Measurements from ENCODE around the gene PAQR9. TPM values are rescaled to one million over a fixed set of nuclear protein-coding genes. Genes with fewer than 3 reads are reported as not detected.
"Not testable (repeated sequence)": the region's sequence is repeated elsewhere in the genome, so short reads cannot be mapped to it uniquely, and the experiment has no call there.

Gene PAQR9
- not detected for total RNA-seq

- ChIA-PET CTCF (no interaction called here), POLR2A (interaction anchor here (0.6 kb wide), 1 partner anchor 332 kb away, joined by 3 read pairs; no protein-coding TSS in a partner anchor)
These were observed at the start of gene PAQR9 for GRCh38 chr3:142963516-142964448. TSS of gene PAQR9 (minus strand) at chr3:142963674. CDS start at chr3:142963336, 338 bp downstream.

GRCh38 chr3:143011705-143012104, 48.2 kb upstream of the PAQR9 start:
- ChIA-PET CTCF (interaction anchor here (0.6 kb wide), 1 partner anchor 419 kb away, joined by 3 read pairs; no protein-coding TSS in a partner anchor), POLR2A (no interaction called here)

GRCh38 chr3:143010024-143010423, 46.5 kb upstream of the PAQR9 start:
- CTCF ChIA-PET: interaction anchor here (1.7 kb wide), 1 partner anchor 8 kb away, joined by 6 read pairs; the partner anchor contains the start of gene U2SURP
- POLR2A ChIA-PET: no interaction called here

GRCh38 chr3:143004823-143005222, 41.3 kb upstream of the PAQR9 start:
- POLR2A ChIA-PET: interaction anchor here (0.7 kb wide), 1 partner anchor 506 kb away, joined by 8 read pairs; no protein-coding TSS in a partner anchor
- CTCF ChIA-PET: interaction anchor here (0.7 to 1.0 kb wide), 2 partner anchors 8 to 259 kb away, joined by 3 read pairs; no protein-coding TSS in a partner anchor

- ChIA-PET CTCF (interaction anchor here (0.7 to 0.8 kb wide), 2 partner anchors 8 to 37 kb away, joined by 3 to 6 read pairs; no protein-coding TSS in a partner anchor), POLR2A (interaction anchor here (2.5 kb wide), 1 partner anchor 424 kb away, joined by 15 read pairs; the partner anchor contains the start of gene ATR)
These were observed 39.3 kb upstream of the PAQR9 start for GRCh38 chr3:143002727-143003126.

- ChIA-PET POLR2A (interaction anchor here (0.7 to 2.5 kb wide), 4 partner anchors 15 to 732 kb away, joined by 3 to 15 read pairs (median 5); partner anchors contain the start of gene ATR), CTCF (interaction anchor here (1.5 kb wide), 1 partner anchor 8 kb away, joined by 6 read pairs; no protein-coding TSS in a partner anchor)
These were observed 38.7 kb upstream of the PAQR9 start for GRCh38 chr3:143002083-143002712.

GRCh38 chr3:143001369-143002082, 38.1 kb upstream of the PAQR9 start, which contains the start of gene U2SURP:
TSS of gene U2SURP (plus strand) at chr3:143001570. CDS start at chr3:143001629, 59 bp downstream.
- CTCF ChIA-PET: interaction anchor here (1.0 to 1.5 kb wide), 2 partner anchors 9 to 1263 kb away, joined by 6 to 7 read pairs; partner anchors contain the start of gene RNF7
- POLR2A ChIA-PET: interaction anchor here (0.6 to 2.5 kb wide), 7 partner anchors 16 to 970 kb away, joined by 3 to 15 read pairs (median 4); partner anchors contain the start of genes ATR and DIPK2A

- ChIA-PET POLR2A (interaction anchor here (0.6 to 2.5 kb wide), 6 partner anchors 16 to 970 kb away, joined by 3 to 15 read pairs (median 4); partner anchors contain the start of genes ATR and DIPK2A), CTCF (interaction anchor here (1.0 to 1.5 kb wide), 2 partner anchors 9 to 1263 kb away, joined by 6 to 7 read pairs; partner anchors contain the start of gene RNF7)
These were observed 37.5 kb upstream of the PAQR9 start for GRCh38 chr3:143001034-143001368.

- ChIA-PET POLR2A (interaction anchor here (0.6 to 2.5 kb wide), 6 partner anchors 17 to 971 kb away, joined by 3 to 15 read pairs (median 4); partner anchors contain the start of genes ATR and DIPK2A), CTCF (interaction anchor here (1.0 kb wide), 1 partner anchor 1262 kb away, joined by 7 read pairs; the partner anchor contains the start of gene RNF7)
These were observed 37.1 kb upstream of the PAQR9 start for GRCh38 chr3:143000528-143000927.

- CTCF ChIA-PET: no interaction called here
- POLR2A ChIA-PET: no interaction called here
These were observed 36.4 kb upstream of the PAQR9 start for GRCh38 chr3:142999881-143000280.

GRCh38 chr3:142998439-142998838, 35.0 kb upstream of the PAQR9 start:
- ChIA-PET POLR2A (no interaction called here), CTCF (interaction anchor here (2.5 kb wide), 1 partner anchor 170 kb away, joined by 9 read pairs; no protein-coding TSS in a partner anchor)

GRCh38 chr3:142997330-142997729, 33.9 kb upstream of the PAQR9 start:
- ChIA-PET POLR2A (no interaction called here), CTCF (interaction anchor here (1.0 to 2.5 kb wide), 2 partner anchors 17 to 169 kb away, joined by 4 to 9 read pairs; no protein-coding TSS in a partner anchor)

GRCh38 chr3:142993958-142994442, 30.5 kb upstream of the PAQR9 start:
- POLR2A ChIA-PET: no interaction called here
- CTCF ChIA-PET: interaction anchor here (0.6 to 1.4 kb wide), 3 partner anchors 9 to 449 kb away, joined by 3 read pairs; no protein-coding TSS in a partner anchor

- ChIA-PET POLR2A (no interaction called here), CTCF (no interaction called here)
These were observed 28.8 kb upstream of the PAQR9 start for GRCh38 chr3:142992323-142992722.

GRCh38 chr3:142990721-142991120, 27.2 kb upstream of the PAQR9 start:
- CTCF ChIA-PET: interaction anchor here (2.4 kb wide), 1 partner anchor 162 kb away, joined by 10 read pairs; no protein-coding TSS in a partner anchor
- POLR2A ChIA-PET: no interaction called here

GRCh38 chr3:142988826-142989225, 25.4 kb upstream of the PAQR9 start:
- POLR2A ChIA-PET, CTCF ChIA-PET: not testable (repeated sequence)

- CTCF ChIA-PET: interaction anchor here (1.4 to 1.7 kb wide), 2 partner anchors 57 to 155 kb away, joined by 4 read pairs; no protein-coding TSS in a partner anchor
- POLR2A ChIA-PET: not testable (repeated sequence)
These were observed 24.7 kb upstream of the PAQR9 start for GRCh38 chr3:142988221-142988620.

- ChIA-PET POLR2A (no interaction called here), CTCF (interaction anchor here (1.4 to 1.7 kb wide), 3 partner anchors 56 to 401 kb away, joined by 3 to 4 read pairs (median 4); no protein-coding TSS in a partner anchor)
These were observed 24.2 kb upstream of the PAQR9 start for GRCh38 chr3:142987707-142988106.
